ENCODE data around the gene SHISA2.

DNA sequence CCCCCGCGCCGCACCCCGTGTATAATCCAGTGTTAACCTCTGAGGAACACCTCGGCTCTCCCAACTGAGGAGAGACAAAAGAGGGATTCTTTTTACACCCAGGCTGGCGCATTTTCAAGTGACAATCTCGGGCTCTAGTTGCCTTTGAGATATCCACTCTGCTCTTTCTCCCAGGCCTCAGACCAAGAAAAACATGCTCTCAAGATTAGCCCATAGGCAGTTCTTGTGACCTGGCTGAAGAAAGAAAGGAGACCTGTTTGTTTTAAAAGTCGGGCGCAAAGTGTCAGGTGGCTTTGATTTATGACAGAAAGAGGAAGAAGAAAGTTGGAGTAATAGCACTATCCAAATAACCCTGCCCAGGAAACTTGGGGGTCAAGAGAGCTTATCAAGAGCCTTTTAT, 27.3 kb downstream of the SHISA2 start:
- TF ChIP-seq YY1 (IDR thresholded peaks at IDR 0.05) (no peak), SP1 (IDR thresholded peaks at IDR 0.05) (no peak), EGR1 (IDR thresholded peaks at IDR 0.05; ENCODE audit: low read depth in 2 of 2) (no peak), FOXA1 (IDR thresholded peaks at IDR 0.05) (no peak), TAF1 (conservative IDR thresholded peaks at IDR 0.05) (no peak), RAD21 (IDR thresholded peaks at IDR 0.05) (no peak)
- TF ChIP-seq, protein P1, sequence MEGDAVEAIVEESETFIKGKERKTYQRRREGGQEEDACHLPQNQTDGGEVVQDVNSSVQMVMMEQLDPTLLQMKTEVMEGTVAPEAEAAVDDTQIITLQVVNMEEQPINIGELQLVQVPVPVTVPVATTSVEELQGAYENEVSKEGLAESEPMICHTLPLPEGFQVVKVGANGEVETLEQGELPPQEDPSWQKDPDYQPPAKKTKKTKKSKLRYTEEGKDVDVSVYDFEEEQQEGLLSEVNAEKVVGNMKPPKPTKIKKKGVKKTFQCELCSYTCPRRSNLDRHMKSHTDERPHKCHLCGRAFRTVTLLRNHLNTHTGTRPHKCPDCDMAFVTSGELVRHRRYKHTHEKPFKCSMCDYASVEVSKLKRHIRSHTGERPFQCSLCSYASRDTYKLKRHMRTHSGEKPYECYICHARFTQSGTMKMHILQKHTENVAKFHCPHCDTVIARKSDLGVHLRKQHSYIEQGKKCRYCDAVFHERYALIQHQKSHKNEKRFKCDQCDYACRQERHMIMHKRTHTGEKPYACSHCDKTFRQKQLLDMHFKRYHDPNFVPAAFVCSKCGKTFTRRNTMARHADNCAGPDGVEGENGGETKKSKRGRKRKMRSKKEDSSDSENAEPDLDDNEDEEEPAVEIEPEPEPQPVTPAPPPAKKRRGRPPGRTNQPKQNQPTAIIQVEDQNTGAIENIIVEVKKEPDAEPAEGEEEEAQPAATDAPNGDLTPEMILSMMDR (IDR thresholded peaks at IDR 0.05; ENCODE audit: low read depth, low read length, missing input control): no peak
- TF ChIP-seq, protein P2, sequence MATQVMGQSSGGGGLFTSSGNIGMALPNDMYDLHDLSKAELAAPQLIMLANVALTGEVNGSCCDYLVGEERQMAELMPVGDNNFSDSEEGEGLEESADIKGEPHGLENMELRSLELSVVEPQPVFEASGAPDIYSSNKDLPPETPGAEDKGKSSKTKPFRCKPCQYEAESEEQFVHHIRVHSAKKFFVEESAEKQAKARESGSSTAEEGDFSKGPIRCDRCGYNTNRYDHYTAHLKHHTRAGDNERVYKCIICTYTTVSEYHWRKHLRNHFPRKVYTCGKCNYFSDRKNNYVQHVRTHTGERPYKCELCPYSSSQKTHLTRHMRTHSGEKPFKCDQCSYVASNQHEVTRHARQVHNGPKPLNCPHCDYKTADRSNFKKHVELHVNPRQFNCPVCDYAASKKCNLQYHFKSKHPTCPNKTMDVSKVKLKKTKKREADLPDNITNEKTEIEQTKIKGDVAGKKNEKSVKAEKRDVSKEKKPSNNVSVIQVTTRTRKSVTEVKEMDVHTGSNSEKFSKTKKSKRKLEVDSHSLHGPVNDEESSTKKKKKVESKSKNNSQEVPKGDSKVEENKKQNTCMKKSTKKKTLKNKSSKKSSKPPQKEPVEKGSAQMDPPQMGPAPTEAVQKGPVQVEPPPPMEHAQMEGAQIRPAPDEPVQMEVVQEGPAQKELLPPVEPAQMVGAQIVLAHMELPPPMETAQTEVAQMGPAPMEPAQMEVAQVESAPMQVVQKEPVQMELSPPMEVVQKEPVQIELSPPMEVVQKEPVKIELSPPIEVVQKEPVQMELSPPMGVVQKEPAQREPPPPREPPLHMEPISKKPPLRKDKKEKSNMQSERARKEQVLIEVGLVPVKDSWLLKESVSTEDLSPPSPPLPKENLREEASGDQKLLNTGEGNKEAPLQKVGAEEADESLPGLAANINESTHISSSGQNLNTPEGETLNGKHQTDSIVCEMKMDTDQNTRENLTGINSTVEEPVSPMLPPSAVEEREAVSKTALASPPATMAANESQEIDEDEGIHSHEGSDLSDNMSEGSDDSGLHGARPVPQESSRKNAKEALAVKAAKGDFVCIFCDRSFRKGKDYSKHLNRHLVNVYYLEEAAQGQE (IDR thresholded peaks at IDR 0.05): no peak

Data from liver (tissue), 3 donors.